AG09319 (cell line): Measurements from ENCODE around the gene SBDS.
"Not testable (repeated sequence)": the region's sequence is repeated elsewhere in the genome, so short reads cannot be mapped to it uniquely, and the experiment has no call there.

Experiments used
- DNase-seq: peaks from one replicate; pipeline ENCODE4 v3.0.0-alpha.2; 2010; ENCODE audit warnings: low read depth; ENCODE audit errors: extremely low read depth
- CTCF ChIP-seq: IDR thresholded peaks from 2 replicates; pipeline ENCODE4 v1.5.1; 2011; ENCODE audit warnings: low read depth, mild to moderate bottlenecking, inconsistent platforms, low read length, moderate library complexity

SBDS gene

GRCh38 chr7:66994691-66995049 lies 716 bp downstream of the SBDS start:
- peak; percentile 40 for TF ChIP-seq CTCF
- peak; percentile 71 for DNase-seq

- DNase-seq, result not testable (repeated sequence)
These were observed 1.3 kb downstream of the SBDS start for GRCh38 chr7:66994051-66994450.

GRCh38 chr7:66989552-66989951 lies 5.8 kb downstream of the SBDS start:
- not testable (repeated sequence) for DNase-seq

- not testable (repeated sequence) for DNase-seq
These were observed 15.1 kb downstream of the SBDS start for GRCh38 chr7:66980336-66980735.

GRCh38 chr7:66979013-66979412 lies 16.4 kb downstream of the SBDS start:
- DNase-seq, result not testable (repeated sequence)

GRCh38 chr7:66978312-66978711 lies 17.1 kb downstream of the SBDS start:
- not testable (repeated sequence) for DNase-seq

GRCh38 chr7:66974986-66975590 lies 20.3 kb downstream of the SBDS start:
- TF ChIP-seq CTCF, result no peak

GRCh38 chr7:66970310-66970709 lies 25.1 kb downstream of the SBDS start:
- no peak for TF ChIP-seq CTCF
- no peak for DNase-seq

More at GRCh38 chr7:66974986-66975590, 20.3 kb downstream of the SBDS start:
- no peak for DNase-seq

GRCh38 chr7:66969001-66969400 lies 26.4 kb downstream of the SBDS start:
- not testable (repeated sequence) for DNase-seq

GRCh38 chr7:66967029-66967428 lies 28.4 kb downstream of the SBDS start:
- DNase-seq, result no peak

More at GRCh38 chr7:66967029-66967428, 28.4 kb downstream of the SBDS start:
- TF ChIP-seq CTCF, result no peak
